ENCODE results near the gene IMPDH1.

IMPDH1 gene

GRCh38 chr7:128409596-128410450 is at the start of gene IMPDH1:
IMPDH1 (minus strand) TSS chr7:128409982; CDS start chr7:128409901, 81 bp downstream.
- no peak for TF ChIP-seq GATA3 (IDR thresholded peaks at IDR 0.05; ENCODE audit: low read depth, low read length)
- no peak for TF ChIP-seq GATA2 (IDR thresholded peaks at IDR 0.05; ENCODE audit: low read depth, low read length)

- TF ChIP-seq GATA2 (IDR thresholded peaks at IDR 0.05; ENCODE audit: low read depth, low read length) (no peak), GATA3 (IDR thresholded peaks at IDR 0.05; ENCODE audit: low read depth, low read length) (no peak)
Measured at GRCh38 chr7:128459394-128459878, 49.7 kb upstream of the IMPDH1 start.

GRCh38 chr7:128458956-128459355 is 49.2 kb upstream of the IMPDH1 start:
- TF ChIP-seq GATA3 (IDR thresholded peaks at IDR 0.05; ENCODE audit: low read depth, low read length), result no peak
- no peak for TF ChIP-seq GATA2 (IDR thresholded peaks at IDR 0.05; ENCODE audit: low read depth, low read length)

DNA sequence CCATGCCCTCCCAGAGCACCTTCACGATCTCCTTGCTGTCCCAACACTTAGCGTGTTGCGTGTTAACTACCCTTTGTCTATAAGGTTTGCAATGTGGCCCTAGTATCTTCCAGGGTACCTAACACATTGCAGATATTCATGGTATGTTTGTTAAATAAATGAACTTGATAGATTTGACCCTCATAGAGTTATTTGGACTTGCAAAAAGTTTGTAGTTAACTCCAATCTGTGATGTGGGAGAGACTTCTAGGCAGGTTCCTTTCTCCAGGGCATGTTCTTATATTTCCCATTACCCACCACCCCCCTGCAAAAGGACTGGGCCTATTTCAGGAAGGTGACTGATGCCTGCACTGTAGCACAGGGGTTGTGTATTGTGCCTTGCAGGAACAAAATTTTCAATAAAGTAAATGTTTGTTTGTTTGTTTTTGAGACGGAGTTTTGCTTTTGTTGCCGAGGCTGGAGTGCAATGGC is 46.5 kb upstream of the IMPDH1 start:
- TF ChIP-seq GATA3 (IDR thresholded peaks at IDR 0.05; ENCODE audit: low read depth, low read length), result no peak
- no peak for TF ChIP-seq GATA2 (IDR thresholded peaks at IDR 0.05; ENCODE audit: low read depth, low read length)

DNA sequence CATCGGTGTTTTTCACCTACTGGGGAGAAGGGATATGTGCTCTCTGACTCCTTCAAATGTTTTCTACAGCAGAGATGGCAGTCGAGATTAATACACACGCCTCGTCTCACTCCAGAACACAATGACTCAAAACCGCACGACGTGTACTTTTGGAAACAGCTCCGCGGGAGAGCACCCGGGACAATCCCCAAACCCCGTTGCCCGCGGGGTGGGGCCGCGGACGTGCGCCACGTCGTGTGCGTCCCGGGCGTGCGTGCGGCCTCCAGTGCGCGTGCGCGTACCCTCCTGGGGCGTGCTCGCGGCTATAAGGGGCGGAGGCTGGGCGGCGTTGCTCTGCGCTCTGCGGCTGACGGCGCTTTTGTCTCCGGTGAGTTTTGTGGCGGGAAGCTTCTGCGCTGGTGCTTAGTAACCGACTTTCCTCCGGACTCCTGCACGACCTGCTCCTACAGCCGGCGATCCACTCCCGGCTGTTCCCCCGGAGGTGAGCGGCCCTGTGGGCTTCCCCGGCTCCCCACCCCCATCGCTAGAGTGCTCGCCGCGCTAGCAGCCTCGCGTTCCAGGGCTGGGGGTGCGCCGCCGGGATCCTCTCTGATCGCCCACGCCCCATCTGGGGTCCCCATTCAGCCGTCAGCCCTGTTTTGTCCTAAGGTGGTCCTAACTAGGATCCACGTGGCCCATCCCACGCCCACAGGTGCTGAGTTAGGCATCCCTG is 45.9 kb upstream of the IMPDH1 start, which contains the start of gene HILPDA:
TSS of gene HILPDA (plus strand) at position 336 of the 712 bp plus-strand sequence. CDS start 1,391 bp downstream, outside the sequence.
- TF ChIP-seq GATA2 (IDR thresholded peaks at IDR 0.05; ENCODE audit: low read depth, low read length) (peak; percentile 78), GATA3 (IDR thresholded peaks at IDR 0.05; ENCODE audit: low read depth, low read length) (no peak)

DNA sequence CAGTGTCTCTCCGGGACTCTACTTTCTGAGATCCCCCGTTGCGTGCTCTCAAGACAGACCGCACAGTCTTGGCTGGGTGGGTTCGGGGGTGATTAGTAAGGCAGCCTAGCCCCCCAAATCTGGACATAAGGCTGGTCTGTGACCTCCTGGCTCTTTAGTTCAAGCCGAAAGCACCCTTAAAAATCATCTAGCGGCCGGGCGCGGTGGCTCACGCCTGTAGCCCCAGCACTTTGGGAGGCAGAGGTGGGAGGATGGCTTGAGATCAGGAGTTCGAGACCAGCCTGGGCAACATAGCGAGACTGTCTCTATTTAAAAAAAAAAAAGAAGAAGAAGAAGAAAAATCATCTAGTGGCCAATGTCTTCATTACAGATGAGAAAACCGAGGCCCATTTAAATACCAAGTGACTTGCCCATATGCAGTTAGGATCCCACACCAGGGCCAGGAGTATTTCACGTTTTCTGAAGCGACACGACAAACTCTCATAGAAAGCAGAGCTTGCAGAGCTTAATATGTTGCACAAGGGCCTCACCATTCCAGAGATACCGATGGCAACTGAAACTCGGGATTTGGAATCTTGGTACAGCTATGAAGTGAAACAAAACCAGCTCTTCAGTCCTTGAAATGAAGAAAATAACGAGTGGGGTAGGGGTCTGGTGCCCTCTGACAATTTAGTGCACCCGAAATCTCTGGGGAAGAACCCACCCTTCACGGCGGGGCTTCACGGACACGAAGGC is 45.2 kb upstream of the IMPDH1 start:
- no peak for TF ChIP-seq GATA2 (IDR thresholded peaks at IDR 0.05; ENCODE audit: low read depth, low read length)
- no peak for TF ChIP-seq GATA3 (IDR thresholded peaks at IDR 0.05; ENCODE audit: low read depth, low read length)

- no peak for TF ChIP-seq GATA2 (IDR thresholded peaks at IDR 0.05; ENCODE audit: low read depth, low read length)
- no peak for TF ChIP-seq GATA3 (IDR thresholded peaks at IDR 0.05; ENCODE audit: low read depth, low read length)
Measured at GRCh38 chr7:128453836-128454804, 44.3 kb upstream of the IMPDH1 start.

DNA sequence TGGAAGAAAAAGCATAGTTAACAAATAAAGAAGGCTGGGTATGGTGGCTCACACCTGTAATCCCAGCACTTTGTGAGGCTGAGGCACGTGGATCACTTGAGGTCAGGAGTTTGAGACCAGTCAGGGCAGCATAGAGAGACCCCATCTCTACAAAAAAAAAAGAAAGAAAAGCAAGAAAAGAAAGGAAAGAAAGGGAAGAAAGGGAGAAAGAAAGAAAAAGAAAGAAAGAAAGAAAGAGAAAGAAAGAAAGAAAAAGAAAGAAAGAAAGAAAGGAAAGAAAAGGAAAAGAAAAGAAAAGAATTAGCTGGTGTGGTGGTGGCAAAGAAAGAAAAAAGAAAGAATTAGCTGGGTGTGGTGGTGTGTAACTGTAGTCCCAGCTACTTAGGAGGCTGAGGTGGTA is 42.8 kb upstream of the IMPDH1 start:
- TF ChIP-seq GATA2 (IDR thresholded peaks at IDR 0.05; ENCODE audit: low read depth, low read length) (no peak), GATA3 (IDR thresholded peaks at IDR 0.05; ENCODE audit: low read depth, low read length) (no peak)

GRCh38 chr7:128450913-128451312 is 41.1 kb upstream of the IMPDH1 start:
- TF ChIP-seq GATA2 (IDR thresholded peaks at IDR 0.05; ENCODE audit: low read depth, low read length) (no peak), GATA3 (IDR thresholded peaks at IDR 0.05; ENCODE audit: low read depth, low read length) (no peak)

DNA sequence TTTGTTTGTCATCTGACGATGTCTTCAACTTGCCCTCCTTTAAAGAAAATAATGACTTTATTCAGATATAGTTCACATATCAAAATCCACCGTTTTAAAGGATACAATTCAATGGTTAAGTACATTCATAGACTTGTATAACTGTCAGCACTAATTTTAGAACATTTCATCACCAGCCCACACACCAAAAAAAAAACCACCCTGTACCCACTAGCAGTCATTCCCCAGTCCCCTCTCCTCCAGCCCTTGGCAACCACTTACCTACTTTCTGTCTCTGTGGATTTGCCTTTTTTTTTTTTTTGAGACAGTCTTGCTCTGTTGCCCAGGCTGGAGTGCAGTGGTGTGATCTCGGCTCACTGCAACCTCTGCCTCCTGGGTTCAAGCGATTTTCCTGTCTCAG is 40.6 kb upstream of the IMPDH1 start:
- no peak for TF ChIP-seq GATA3 (IDR thresholded peaks at IDR 0.05; ENCODE audit: low read depth, low read length)
- TF ChIP-seq GATA2 (IDR thresholded peaks at IDR 0.05; ENCODE audit: low read depth, low read length), result no peak

DNA sequence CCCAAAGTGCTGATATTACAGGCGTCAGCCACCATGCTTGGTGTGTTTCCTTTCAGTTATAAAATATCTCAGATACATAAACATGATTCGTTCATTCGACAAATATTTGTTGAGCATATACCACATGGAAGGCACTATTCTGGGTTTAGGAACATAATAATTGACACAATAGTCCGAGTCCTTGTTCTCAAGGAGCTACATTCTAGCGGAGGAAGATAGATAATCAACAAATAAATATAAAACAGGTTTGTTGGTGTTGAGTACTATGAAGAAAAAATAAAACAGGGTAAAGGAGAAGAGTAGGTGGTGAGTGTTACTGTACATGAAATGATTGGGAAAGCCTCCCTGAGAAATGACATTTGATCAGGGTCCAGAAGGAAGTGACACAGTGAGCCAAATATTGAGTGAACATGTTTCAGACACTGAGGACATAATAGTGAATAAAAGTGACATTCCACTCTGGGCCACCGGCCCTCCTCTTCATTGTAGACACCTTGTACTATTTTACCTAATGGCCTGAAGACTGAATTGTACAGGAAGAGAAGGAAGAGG is 39.0 kb upstream of the IMPDH1 start:
- TF ChIP-seq GATA2 (IDR thresholded peaks at IDR 0.05; ENCODE audit: low read depth, low read length), result no peak
- no peak for TF ChIP-seq GATA3 (IDR thresholded peaks at IDR 0.05; ENCODE audit: low read depth, low read length)

GRCh38 chr7:128447941-128448564 is 38.3 kb upstream of the IMPDH1 start:
- TF ChIP-seq GATA3 (IDR thresholded peaks at IDR 0.05; ENCODE audit: low read depth, low read length), result no peak
- no peak for TF ChIP-seq GATA2 (IDR thresholded peaks at IDR 0.05; ENCODE audit: low read depth, low read length)

All from SH-SY5Y (cell line).